GM12872 (cell line): Measurements from ENCODE around the gene ANO1.

Experiments
- CTCF ChIP-seq: IDR thresholded peaks from 3 replicates; pipeline ENCODE4 v1.5.1; 2011; ENCODE audit warnings: low read depth, mild to moderate bottlenecking, low read length, moderate library complexity; ENCODE audit not compliant: insufficient read depth

ANO1 gene

DNA sequence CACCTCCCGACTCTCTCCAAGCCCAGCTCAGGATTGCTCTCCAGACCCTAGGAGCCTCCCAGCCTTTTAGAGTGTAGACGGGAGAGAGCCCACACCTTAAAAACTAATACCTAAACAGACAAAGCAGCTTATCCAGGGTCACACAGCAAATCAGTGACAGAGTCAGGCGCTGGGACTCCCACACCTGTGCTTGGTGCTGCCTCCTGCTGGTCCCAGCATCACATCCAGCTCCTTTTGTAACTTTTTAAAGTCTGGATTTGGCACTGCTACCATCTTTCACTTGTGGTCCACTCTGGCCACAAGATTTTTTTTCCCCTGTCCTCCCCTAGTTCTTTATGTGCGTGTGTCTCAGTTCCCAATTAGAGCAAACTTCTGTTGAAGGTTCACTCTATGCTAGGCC is 4.7 kb downstream of the ANO1 start:
- TF ChIP-seq CTCF = peak; percentile 27; the same call in 1 of the 3 replicates

- no peak for TF ChIP-seq CTCF
Measured at GRCh38 chr11:70084046-70084984, 6.2 kb downstream of the ANO1 start.

GRCh38 chr11:70085815-70086769 is 8.0 kb downstream of the ANO1 start:
- no peak for TF ChIP-seq CTCF

DNA sequence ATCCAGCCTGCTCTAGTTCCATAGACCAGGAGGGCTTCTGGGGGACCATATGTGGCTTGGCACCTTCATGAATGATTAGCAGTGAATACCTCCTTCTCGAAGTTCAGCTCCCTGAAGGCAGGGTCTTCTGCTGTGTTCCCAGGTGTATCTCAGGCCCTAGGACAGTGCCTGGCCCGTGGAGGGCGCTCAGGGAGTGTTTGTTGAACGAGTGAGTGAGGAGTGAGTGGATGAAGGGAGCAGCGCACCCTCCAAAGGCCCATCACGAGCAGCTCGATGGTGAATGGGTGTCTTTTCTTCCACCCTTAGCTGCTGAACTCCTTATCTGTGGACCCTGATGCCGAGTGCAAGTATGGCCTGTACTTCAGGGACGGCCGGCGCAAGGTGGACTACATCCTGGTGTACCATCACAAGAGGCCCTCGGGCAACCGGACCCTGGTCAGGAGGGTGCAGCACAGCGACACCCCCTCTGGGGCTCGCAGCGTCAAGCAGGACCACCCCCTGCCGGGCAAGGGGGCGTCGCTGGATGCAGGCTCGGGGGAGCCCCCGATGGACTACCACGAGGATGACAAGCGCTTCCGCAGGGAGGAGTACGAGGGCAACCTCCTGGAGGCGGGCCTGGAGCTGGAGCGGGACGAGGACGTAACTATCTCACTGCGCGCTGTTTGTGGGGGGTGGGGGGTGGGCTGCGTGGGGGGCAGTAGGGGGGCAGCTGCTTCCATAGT is 9.5 kb downstream of the ANO1 start:
- TF ChIP-seq CTCF = no peak

DNA sequence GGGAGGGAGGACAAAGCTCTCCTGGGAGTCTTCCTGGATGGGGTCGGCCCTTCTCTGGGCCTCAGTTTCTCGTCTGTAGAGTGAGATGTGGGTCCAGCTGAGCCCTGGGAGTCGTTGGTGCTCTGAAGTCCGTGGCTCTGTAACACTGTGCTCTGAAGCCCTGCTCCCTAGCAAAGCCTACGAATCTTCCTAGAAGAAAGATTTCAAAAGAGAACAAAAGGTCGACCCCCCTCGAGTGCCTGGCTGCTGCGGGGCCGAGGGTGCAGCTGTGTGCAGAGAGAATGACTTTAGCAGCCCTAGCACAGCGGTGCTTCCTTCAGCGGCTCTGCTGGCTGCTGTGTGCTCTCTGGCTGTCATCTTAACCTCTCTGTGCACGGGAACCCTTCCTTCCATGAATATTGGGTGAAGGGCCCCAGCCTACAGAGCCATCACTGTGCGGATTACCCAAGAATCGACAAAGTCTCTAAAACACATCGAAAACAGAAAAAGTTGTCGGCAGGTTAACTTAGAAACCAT is 10.7 kb downstream of the ANO1 start:
- TF ChIP-seq CTCF = no peak

DNA sequence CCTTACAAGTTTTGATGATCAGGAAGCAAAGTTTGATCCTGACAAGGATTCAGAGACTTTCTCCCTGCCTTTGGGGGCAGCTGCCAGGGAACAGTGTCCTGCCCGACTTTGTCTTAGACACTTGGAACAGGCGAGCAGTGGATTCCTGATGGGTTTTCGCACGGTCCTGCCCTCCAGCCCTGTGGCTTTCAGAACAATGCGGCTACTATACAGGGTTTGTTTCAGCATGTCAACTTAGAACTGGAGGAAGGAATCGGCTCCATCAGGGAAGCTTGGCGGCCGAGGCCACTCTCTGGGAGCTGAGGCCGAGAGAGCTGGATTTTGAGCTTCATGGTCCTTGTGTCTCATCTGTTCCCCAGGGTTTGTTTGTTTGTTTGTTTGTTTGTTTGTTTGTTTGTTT is 11.5 kb downstream of the ANO1 start:
- TF ChIP-seq CTCF = no peak
